ENCODE measurements around the gene FOXA3.

Gene FOXA3

DNA sequence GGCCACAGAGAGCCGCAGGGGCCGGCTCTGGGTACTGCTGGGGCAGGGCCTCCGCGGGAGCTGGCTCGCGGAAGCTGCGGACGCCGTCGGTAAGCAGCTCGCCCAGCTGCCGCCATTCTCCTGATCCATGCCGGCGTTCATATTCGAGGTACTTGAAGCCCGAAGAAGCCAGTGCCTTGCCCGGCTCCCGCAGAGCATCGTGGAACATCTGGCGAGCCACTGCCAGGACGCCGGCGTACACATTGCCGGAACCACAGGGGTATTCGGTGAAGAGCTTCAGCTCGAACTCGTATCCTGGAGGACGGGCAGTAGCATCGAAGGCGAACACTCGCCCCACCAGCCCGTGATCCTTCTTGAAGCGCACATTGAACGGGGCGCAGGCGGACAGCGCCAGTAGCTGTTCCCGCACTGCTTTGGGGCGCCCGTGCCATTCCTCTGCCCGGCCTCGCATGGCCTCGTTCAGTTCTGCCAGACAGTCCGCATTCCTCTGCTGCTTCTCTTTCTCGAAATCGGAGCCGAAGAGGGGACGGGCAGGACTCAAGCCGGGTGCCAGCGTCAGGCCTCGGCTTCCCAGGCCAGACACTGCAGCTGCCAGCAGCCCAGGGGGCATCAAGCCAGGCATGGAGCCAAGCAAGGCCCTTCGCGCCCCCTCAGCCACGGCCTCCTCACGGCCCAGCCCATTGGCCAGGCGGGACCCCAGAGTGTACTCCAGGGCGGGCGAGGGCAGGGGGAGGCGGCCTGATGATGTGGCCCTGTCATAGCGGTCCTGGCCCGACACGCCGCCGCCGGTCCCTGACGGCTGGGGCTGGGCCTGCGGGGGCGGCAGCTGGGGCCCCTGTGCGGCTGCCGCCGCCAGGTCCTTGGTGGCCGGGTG, 20.8 kb downstream of the FOXA3 start:
- no peak; the same call in 2 of the 3 replicates for ATAC-seq

DNA sequence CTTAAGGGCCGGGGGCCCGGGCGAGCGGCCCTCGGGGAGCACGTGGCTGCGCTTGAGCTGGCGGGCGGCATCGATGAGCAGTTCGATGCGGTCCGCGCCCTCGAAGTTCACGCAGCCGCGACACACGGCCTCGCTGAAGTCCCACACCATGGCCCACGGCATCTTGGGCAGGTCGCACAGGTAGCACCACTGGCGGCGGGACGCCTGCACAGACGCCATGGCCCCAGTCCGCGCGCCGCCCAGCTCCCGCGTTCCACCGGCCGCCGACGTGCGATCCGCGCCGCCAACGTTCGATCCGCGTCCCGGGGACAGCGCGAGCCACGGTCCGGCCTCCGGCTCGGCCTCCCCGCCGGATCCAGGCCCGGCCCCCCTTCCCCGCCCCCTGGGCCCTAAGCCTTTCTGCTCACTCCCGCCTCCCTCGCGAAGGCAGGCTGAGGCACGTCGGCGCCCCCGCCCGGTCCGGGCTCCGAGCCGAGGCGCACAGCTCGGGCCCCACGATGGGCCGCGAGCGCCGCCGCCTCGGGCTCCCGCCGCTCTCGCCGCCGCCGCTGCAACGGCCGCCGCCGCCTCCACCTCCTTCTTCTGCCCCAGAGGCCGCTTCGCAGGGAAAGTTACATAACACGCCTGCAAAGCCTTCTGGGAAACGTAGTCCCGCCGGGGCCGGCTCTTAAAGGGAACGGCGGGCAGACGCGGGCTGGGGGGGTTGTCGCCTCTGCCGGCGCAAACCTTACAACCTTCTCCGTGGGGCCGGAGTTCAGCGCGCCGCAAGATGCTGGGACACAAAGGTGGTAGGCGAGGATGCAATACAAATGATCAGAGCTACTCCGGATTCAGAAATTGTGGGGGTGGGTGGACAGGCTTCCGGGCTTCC, 21.7 kb downstream of the FOXA3 start, which contains the start of gene IRF2BP1:
IRF2BP1 (minus strand) TSS at position 586 of the 871 bp plus-strand sequence; CDS start at position 219, 367 bp downstream.
- TF ChIP-seq, protein P1, sequence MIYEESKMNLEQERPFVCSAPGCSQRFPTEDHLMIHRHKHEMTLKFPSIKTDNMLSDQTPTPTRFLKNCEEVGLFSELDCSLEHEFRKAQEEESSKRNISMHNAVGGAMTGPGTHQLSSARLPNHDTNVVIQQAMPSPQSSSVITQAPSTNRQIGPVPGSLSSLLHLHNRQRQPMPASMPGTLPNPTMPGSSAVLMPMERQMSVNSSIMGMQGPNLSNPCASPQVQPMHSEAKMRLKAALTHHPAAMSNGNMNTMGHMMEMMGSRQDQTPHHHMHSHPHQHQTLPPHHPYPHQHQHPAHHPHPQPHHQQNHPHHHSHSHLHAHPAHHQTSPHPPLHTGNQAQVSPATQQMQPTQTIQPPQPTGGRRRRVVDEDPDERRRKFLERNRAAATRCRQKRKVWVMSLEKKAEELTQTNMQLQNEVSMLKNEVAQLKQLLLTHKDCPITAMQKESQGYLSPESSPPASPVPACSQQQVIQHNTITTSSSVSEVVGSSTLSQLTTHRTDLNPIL (CRISPR knock-in tag; IDR thresholded peaks at IDR 0.05; ENCODE audit: low read depth) = 0 out of 2 replicates have a peak, but pooled peaks have one; percentile 35
- TF ChIP-seq CSDC2 (CRISPR knock-in tag; IDR thresholded peaks at IDR 0.05) = no peak
- no peak for TF ChIP-seq ARNTL (CRISPR knock-in tag; IDR thresholded peaks at IDR 0.05; ENCODE audit: borderline replicate concordance, low read depth)
- 0 out of 2 replicates have a peak, but pooled peaks have one; percentile 50 for TF ChIP-seq ESRRG (CRISPR knock-in tag; IDR thresholded peaks at IDR 0.05)
- peak; percentile 80 for ATAC-seq

More for the DNA sequence above, 20.8 kb downstream of the FOXA3 start:
- TF ChIP-seq OSR1 (CRISPR knock-in tag; IDR thresholded peaks at IDR 0.05) (no peak), GLIS3 (CRISPR knock-in tag; IDR thresholded peaks at IDR 0.05) (no peak), ZNF70 (CRISPR knock-in tag; IDR thresholded peaks at IDR 0.05) (no peak), TCF4 (CRISPR knock-in tag; IDR thresholded peaks at IDR 0.05; ENCODE audit: borderline replicate concordance) (no peak)
- TF ChIP-seq, protein P2, sequence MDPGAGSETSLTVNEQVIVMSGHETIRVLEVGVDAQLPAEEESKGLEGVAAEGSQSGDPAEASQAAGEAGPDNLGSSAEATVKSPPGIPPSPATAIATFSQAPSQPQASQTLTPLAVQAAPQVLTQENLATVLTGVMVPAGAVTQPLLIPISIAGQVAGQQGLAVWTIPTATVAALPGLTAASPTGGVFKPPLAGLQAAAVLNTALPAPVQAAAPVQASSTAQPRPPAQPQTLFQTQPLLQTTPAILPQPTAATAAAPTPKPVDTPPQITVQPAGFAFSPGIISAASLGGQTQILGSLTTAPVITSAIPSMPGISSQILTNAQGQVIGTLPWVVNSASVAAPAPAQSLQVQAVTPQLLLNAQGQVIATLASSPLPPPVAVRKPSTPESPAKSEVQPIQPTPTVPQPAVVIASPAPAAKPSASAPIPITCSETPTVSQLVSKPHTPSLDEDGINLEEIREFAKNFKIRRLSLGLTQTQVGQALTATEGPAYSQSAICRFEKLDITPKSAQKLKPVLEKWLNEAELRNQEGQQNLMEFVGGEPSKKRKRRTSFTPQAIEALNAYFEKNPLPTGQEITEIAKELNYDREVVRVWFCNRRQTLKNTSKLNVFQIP (CRISPR knock-in tag; IDR thresholded peaks at IDR 0.05; ENCODE audit: borderline replicate concordance, low read depth) = no peak
- TF ChIP-seq, protein P1 (CRISPR knock-in tag; IDR thresholded peaks at IDR 0.05; ENCODE audit: low read depth) = no peak

DNA sequence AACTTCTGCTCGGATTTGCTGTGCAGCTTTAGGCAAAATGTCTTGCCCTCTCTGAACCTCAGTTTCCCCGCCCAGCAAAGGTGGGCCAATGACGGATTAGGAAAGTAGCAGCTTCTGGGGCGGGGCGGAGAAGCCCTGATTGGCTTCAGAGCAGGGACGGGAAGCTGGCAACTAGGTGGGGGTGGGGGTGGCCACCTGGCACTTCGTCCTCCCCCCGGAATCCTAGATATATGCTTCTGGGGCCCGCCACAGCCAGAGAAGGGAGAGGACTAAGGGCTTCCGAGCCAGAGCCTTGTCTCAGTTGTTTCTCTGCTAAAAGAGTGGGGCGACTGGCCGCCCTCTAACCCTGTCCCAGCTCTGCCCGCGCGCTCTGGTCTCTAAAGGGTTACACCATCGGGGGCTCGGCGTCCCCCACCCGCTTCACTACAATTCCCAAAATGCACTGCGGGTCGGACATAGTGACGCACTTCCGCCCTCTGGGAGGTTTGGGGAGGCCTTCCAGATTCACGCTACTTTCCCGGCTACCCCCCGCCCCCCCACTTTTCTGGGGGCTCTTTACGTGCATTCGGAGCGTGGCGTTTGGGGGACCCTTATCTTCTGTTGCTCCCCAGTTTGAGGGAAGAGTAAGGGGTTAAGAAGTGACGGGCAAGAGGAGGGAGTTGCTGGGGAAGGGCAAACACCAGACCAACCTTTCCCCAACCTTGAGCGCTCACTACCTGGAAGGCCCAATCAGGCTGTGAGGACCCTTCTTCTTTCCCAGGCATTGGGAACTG, 22.5 kb downstream of the FOXA3 start:
- peak; percentile 82 for ATAC-seq
- TF ChIP-seq CSDC2 (CRISPR knock-in tag; IDR thresholded peaks at IDR 0.05) (peak; percentile 71; the same call in 1 of the 2 replicates), ZFP30 (CRISPR knock-in tag; IDR thresholded peaks at IDR 0.05) (no peak), TOX (CRISPR knock-in tag; IDR thresholded peaks at IDR 0.05; ENCODE audit: borderline replicate concordance) (no peak; the same call in 1 of the 2 replicates), ZNF8 (CRISPR knock-in tag; IDR thresholded peaks at IDR 0.05) (no peak), RARB (CRISPR knock-in tag; IDR thresholded peaks at IDR 0.05) (no peak), ARNTL (CRISPR knock-in tag; IDR thresholded peaks at IDR 0.05; ENCODE audit: borderline replicate concordance, low read depth) (no peak), SNAI2 (CRISPR knock-in tag; IDR thresholded peaks at IDR 0.05) (no peak), ISL1 (CRISPR knock-in tag; IDR thresholded peaks at IDR 0.05) (no peak), OSR1 (CRISPR knock-in tag; IDR thresholded peaks at IDR 0.05) (no peak), GLIS3 (CRISPR knock-in tag; IDR thresholded peaks at IDR 0.05) (0 out of 2 replicates have a peak, but pooled peaks have one; percentile 47)
- TF ChIP-seq, protein P3, sequence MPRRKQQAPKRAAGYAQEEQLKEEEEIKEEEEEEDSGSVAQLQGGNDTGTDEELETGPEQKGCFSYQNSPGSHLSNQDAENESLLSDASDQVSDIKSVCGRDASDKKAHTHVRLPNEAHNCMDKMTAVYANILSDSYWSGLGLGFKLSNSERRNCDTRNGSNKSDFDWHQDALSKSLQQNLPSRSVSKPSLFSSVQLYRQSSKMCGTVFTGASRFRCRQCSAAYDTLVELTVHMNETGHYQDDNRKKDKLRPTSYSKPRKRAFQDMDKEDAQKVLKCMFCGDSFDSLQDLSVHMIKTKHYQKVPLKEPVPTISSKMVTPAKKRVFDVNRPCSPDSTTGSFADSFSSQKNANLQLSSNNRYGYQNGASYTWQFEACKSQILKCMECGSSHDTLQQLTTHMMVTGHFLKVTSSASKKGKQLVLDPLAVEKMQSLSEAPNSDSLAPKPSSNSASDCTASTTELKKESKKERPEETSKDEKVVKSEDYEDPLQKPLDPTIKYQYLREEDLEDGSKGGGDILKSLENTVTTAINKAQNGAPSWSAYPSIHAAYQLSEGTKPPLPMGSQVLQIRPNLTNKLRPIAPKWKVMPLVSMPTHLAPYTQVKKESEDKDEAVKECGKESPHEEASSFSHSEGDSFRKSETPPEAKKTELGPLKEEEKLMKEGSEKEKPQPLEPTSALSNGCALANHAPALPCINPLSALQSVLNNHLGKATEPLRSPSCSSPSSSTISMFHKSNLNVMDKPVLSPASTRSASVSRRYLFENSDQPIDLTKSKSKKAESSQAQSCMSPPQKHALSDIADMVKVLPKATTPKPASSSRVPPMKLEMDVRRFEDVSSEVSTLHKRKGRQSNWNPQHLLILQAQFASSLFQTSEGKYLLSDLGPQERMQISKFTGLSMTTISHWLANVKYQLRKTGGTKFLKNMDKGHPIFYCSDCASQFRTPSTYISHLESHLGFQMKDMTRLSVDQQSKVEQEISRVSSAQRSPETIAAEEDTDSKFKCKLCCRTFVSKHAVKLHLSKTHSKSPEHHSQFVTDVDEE (CRISPR knock-in tag; IDR thresholded peaks at IDR 0.05) = no peak
- TF ChIP-seq, protein P4, sequence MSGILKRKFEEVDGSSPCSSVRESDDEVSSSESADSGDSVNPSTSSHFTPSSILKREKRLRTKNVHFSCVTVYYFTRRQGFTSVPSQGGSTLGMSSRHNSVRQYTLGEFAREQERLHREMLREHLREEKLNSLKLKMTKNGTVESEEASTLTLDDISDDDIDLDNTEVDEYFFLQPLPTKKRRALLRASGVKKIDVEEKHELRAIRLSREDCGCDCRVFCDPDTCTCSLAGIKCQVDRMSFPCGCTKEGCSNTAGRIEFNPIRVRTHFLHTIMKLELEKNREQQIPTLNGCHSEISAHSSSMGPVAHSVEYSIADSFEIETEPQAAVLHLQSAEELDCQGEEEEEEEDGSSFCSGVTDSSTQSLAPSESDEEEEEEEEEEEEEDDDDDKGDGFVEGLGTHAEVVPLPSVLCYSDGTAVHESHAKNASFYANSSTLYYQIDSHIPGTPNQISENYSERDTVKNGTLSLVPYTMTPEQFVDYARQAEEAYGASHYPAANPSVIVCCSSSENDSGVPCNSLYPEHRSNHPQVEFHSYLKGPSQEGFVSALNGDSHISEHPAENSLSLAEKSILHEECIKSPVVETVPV (CRISPR knock-in tag; IDR thresholded peaks at IDR 0.05) = 0 out of 2 replicates have a peak, but pooled peaks have one; percentile 30
- TF ChIP-seq, protein P5, sequence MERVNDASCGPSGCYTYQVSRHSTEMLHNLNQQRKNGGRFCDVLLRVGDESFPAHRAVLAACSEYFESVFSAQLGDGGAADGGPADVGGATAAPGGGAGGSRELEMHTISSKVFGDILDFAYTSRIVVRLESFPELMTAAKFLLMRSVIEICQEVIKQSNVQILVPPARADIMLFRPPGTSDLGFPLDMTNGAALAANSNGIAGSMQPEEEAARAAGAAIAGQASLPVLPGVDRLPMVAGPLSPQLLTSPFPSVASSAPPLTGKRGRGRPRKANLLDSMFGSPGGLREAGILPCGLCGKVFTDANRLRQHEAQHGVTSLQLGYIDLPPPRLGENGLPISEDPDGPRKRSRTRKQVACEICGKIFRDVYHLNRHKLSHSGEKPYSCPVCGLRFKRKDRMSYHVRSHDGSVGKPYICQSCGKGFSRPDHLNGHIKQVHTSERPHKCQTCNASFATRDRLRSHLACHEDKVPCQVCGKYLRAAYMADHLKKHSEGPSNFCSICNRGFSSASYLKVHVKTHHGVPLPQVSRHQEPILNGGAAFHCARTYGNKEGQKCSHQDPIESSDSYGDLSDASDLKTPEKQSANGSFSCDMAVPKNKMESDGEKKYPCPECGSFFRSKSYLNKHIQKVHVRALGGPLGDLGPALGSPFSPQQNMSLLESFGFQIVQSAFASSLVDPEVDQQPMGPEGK (CRISPR knock-in tag; IDR thresholded peaks at IDR 0.05; ENCODE audit: borderline replicate concordance) = peak; percentile 88; the same call in 1 of the 2 replicates
- TF ChIP-seq, protein P1 (CRISPR knock-in tag; IDR thresholded peaks at IDR 0.05; ENCODE audit: low read depth) = no peak; the same call in 1 of the 2 replicates
